ENCODE data around the gene SCIN.
"Not testable (repeated sequence)": the region's sequence is repeated elsewhere in the genome, so short reads cannot be mapped to it uniquely, and the experiment has no call there.

The SCIN gene

GRCh38 chr7:12648704-12649261 lies 78.3 kb downstream of the SCIN start:
- no peak for DNase-seq (ENCODE audit: low read depth)

- DNase-seq (ENCODE audit: low read depth) = no peak
Measured at GRCh38 chr7:12649348-12649747, 78.8 kb downstream of the SCIN start.

- DNase-seq (ENCODE audit: low read depth) = no peak
Measured at GRCh38 chr7:12650080-12650479, 79.6 kb downstream of the SCIN start.

- DNase-seq (ENCODE audit: low read depth) = peak; percentile 27
Measured at GRCh38 chr7:12653110-12653509, 82.6 kb downstream of the SCIN start.

- peak; percentile 39 for DNase-seq (ENCODE audit: low read depth)
Measured at GRCh38 chr7:12653518-12653917, 83.0 kb downstream of the SCIN start.

GRCh38 chr7:12655161-12655560 lies 84.6 kb downstream of the SCIN start:
- no peak for DNase-seq (ENCODE audit: low read depth)

- DNase-seq (ENCODE audit: low read depth) = peak; percentile 96
Measured at GRCh38 chr7:12660423-12660822, 89.9 kb downstream of the SCIN start.

- DNase-seq (ENCODE audit: low read depth) = peak; percentile 41
Measured at GRCh38 chr7:12660986-12661385, 90.5 kb downstream of the SCIN start.

GRCh38 chr7:12661581-12661980 lies 91.1 kb downstream of the SCIN start:
- DNase-seq (ENCODE audit: low read depth) = no peak

GRCh38 chr7:12670000-12670729 lies 99.6 kb downstream of the SCIN start:
- peak; percentile 49 for DNase-seq (ENCODE audit: low read depth)

GRCh38 chr7:12670743-12671520 lies 100.4 kb downstream of the SCIN start:
- DNase-seq (ENCODE audit: low read depth) = no peak

- DNase-seq (ENCODE audit: low read depth) = not testable (repeated sequence)
Measured at GRCh38 chr7:12673436-12673835, 102.9 kb downstream of the SCIN start.

- DNase-seq (ENCODE audit: low read depth) = no peak
Measured at GRCh38 chr7:12674053-12674452, 103.5 kb downstream of the SCIN start.

- DNase-seq (ENCODE audit: low read depth) = peak; percentile 50
Measured at GRCh38 chr7:12674861-12675260, 104.3 kb downstream of the SCIN start.

GRCh38 chr7:12683678-12684585 lies 113.4 kb downstream of the SCIN start:
- peak; percentile 33 for DNase-seq (ENCODE audit: low read depth)

- no peak for DNase-seq (ENCODE audit: low read depth)
Measured at GRCh38 chr7:12684733-12685132, 114.2 kb downstream of the SCIN start.

- DNase-seq (ENCODE audit: low read depth) = peak; percentile 43
Measured at GRCh38 chr7:12685550-12685949, 115.0 kb downstream of the SCIN start.

- peak; percentile 91 for DNase-seq (ENCODE audit: low read depth)
Measured at GRCh38 chr7:12686234-12686890, 115.8 kb downstream of the SCIN start.

- peak; percentile 98 for DNase-seq (ENCODE audit: low read depth)
Measured at GRCh38 chr7:12686891-12687717, 116.6 kb downstream of the SCIN start, which contains the start of gene ARL4A. ARL4A (plus strand) TSS chr7:12687633; CDS start chr7:12688255, 622 bp downstream.

- DNase-seq (ENCODE audit: low read depth) = no peak
Measured at GRCh38 chr7:12687718-12688171, 117.2 kb downstream of the SCIN start.

All from EH (cell line).